MM.1S (cell line): ENCODE results near the gene RMI2.

Experiments
- CTCF ChIP-seq: fragments of 300-600 bp; sonication (generic); IDR thresholded peaks from 2 replicates; pipeline ENCODE4 v1.5.1; 2016; ENCODE audit warnings: antibody characterized with exemption, low read length, mixed read lengths
- EZH2 ChIP-seq: fragments of 300-600 bp; sonication (generic); optimal IDR thresholded peaks from 2 replicates; pipeline ENCODE3; 2017; ENCODE audit warnings: low read depth, mild to moderate bottlenecking, antibody characterized with exemption, low read length, mixed read lengths

GRCh38 chr16:11333010-11333409 is 12.2 kb upstream of the RMI2 start:
- TF ChIP-seq CTCF (no peak), EZH2 (no peak)
